Motor neuron (in vitro differentiated cells): ENCODE measurements around the gene ASIC3. TPM values are rescaled to one million over a fixed set of nuclear protein-coding genes. Genes with fewer than 3 reads are reported as not detected.
A peak's percentile ranks its signal among the peaks of the same experiment; 100 is the strongest.

ENCODE experiments used
- ATAC-seq, 8 experiments: fragments of 200-7000 bp; cut with Tn5 transposase; replicated peaks in 6 of 8; 2 replicates each; pipeline ENCODE4 v1.8.0; 2021; ENCODE audit warnings: mild to moderate bottlenecking in 8 of 8, moderate library complexity in 8 of 8
- H3K27ac ChIP-seq, 2 donors: fragments of 250-450 bp; sonication (Bioruptor Pico); 2 replicates each; pipeline ENCODE4 v1.9.0; 2021; ENCODE audit warnings: antibody characterized with exemption in 2 of 2, mild to moderate bottlenecking in 2 of 2, moderate library complexity in 1 of 2
- H3K4me1 ChIP-seq, 2 donors: fragments of 250-450 bp; sonication (Bioruptor Pico); replicated peaks in 1 of 2; 2 replicates each; pipeline ENCODE4 v1.6.1; 2021; ENCODE audit warnings: antibody characterized with exemption in 2 of 2, mild to moderate bottlenecking in 2 of 2, moderate library complexity in 1 of 2
- H3K4me3 ChIP-seq, 5 donors: fragments of 250-450 bp; sonication (Bioruptor Pico); 2 replicates each; pipeline ENCODE4 v1.9.0; 2021; ENCODE audit warnings: antibody characterized with exemption in 5 of 5, mild to moderate bottlenecking in 5 of 5, moderate library complexity in 4 of 5
- WGBS, 10 experiments: fragments of 450-650 bp; shearing (Covaris generic); methylation state at CpG; one replicate each; pipeline ENCODE4 v1.0.0; 2022; 5-methylcytosine and 5-hydroxymethylcytosine counted together
- in situ Hi-C, 9 experiments: fragments of 400-800 bp; cut with MboI; loops; one replicate each; pipeline ENCODE4 v1.15.0; 2021; ENCODE audit warnings: low sequenced_read_pairs in 9 of 9, low pct_unique_long_range_greater_than_20kb in 2 of 9; ENCODE audit not compliant: unreplicated experiment in 9 of 9
- total RNA-seq, 8 experiments: library from RNA; unstranded; fragments of 300-600 nt; gene quantifications; 2 replicates each; pipeline versions ENCODE4 v1.2.3 to v1.2.4, GENCODE V29; 2022

Gene ASIC3
- 1 to 10 TPM in 7 of 8 experiments, under 1 TPM in 1; 0.76 to 5.0 (median 2.5) TPM for total RNA-seq

DNA sequence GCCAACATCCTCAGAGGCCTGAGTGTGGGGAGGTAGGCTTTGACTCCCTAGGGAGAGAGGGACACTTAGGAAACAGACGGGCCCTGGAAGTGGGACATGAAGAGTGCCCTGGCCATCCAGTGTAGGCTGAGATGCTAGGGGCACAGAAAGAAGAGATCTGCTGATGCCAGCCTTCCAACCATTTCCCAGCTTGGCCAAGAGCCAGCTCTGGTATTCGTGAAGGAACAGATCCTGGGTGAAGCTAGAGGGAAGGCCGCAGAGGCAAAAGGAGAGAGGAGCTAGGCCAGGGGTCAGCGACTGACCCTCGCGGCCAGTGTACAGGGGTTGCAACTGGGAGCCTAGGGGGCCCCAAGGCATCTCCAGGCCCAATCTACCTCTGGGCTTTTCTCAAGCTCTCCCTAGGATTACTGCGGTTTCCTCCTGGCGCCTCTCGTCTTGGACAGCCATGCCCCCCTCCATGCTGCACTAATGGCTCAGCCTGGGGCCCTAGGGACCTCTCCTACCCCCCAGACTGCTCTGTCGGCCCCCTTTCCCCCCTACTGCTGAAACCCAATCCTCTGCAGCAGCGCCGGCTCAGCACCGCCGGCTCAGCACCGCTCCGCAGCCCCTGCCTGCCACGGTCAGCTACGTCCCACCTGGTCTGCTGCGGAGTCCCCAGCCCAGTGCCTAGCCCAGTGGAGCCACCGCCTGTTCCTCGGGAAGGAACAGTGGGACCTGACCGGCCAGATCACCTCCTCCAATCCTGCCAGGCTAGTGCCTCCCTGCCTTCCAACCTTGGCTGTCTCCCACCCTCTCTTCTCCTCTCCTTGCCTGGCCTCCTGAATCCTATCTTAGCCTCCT, at the start of gene ASIC3:
TSS of gene ASIC3 (plus strand) at position 556 of the 840 bp plus-strand sequence. CDS start 355 bp downstream, outside the sequence.
- 48 to 93% (median 74%) methylated on average over 1 to 4 of the region's 22 CpGs; no CpG with 5 or more reads in 4 of the 10 experiments for WGBS, 10 experiments
- no peak for ATAC-seq
- in situ Hi-C loops, result no loop called here
- Histone ChIP-seq H3K27ac (no peak within 1 kb of the TSS), H3K4me1 (no peaks in the 10 kb centered on the region), H3K4me3 (no peak within 1 kb of the TSS)

DNA sequence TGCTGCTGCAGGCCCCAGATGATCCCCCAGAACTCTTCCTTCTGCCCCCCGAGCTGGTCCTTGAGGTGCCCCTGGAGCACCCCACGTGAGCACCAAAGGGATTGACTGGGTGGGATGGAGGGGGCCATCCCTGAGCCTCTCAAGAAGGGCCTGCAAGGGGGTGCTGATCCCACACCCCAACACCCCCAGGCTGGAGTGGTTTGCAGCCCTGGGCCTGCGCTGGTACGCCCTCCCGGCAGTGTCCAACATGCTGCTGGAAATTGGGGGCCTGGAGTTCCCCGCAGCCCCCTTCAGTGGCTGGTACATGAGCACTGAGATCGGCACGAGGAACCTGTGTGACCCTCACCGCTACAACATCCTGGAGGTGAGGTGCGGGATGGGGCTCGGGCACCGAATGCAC, 49.3 kb upstream of the ASIC3 start:
- in situ Hi-C loops, result loop anchor here in 5 of 9 experiments (25.0 kb wide), 2 partner anchors 212 to 587 kb away; a partner anchor contains a TSS
- no peak for ATAC-seq
- Histone ChIP-seq H3K4me3 (no peak overlapping the region), H3K27ac (no peak overlapping the region), H3K4me1 (peaks cover 23 to 27% of the 10 kb centered on the region in 2 donors)
- 80 to 90% methylated on average over 3 to 6 of the region's 12 CpGs; no CpG with 5 or more reads in 8 of the 10 experiments for WGBS, 10 experiments

DNA sequence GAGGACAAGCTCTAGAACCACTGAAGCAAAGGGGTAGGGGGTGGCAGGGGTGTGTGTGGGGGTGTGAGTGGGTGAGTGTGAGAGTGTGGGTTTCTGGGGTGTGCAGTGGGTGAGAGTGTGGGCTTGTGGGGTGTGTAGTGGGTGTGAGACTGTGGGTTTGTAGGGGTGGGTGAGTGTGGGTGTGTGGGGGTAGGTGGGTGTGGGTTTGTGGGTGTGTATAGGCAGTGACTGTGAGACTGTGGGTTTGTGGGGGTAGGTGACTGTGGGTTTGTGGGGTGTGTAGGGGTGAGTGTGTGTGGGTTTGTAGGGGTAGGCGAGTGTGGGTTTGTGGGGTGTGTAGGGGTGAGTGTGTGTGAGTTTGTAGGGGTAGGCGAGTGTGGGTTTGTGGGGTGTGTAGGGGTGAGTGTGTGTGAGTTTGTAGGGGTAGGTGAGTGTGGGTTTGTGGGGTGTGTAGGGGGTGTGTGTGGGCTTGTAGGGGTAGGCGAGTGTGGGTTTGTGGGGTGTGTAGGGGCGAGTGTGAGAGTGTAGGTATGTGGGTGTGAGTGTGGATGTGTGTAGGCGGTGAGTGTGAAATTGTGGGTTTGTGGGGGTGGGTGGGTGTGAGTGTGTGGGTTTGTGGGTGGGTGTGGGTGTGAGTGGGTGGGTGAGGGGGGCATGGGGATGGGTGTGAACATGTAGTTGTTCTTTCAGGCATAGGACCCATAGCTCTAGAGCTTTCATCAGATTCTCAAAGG, 48.7 kb upstream of the ASIC3 start:
- peaks cover 17 to 20% of the 10 kb centered on the region in 2 donors for H3K4me1 ChIP-seq
- ATAC-seq, result no peak
- in situ Hi-C loops, result loop anchor here in 5 of 9 experiments (25.0 kb wide), 2 partner anchors 212 to 587 kb away; a partner anchor contains a TSS
- no CpG with 5 or more reads among the region's 5 CpGs for WGBS, 10 experiments
- no peak overlapping the region for H3K27ac ChIP-seq
- no peak overlapping the region for H3K4me3 ChIP-seq

DNA sequence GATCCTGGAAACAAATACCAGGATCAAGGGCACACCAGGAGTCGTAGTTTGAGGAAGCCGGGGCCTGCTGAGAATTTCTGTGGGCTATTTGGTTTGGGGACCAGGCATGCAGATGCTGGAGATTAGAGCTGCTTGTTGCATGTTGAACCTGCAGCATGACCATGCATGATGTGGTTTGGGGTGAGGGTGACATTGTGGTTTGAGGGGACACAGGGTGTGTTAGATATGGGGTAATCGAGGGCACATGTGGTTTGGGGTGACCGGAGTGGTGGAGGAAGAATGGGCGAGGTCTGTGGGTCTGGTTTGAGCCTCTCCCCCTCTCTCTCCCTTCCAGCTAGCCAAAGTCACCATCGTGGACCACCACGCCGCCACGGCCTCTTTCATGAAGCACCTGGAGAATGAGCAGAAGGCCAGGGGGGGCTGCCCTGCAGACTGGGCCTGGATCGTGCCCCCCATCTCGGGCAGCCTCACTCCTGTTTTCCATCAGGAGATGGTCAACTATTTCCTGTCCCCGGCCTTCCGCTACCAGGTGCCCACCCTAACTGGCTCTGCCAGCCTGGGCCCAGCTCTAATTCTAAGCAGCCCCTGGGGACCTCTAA, 47.3 kb upstream of the ASIC3 start:
- Histone ChIP-seq H3K27ac (no peak overlapping the region), H3K4me1 (peaks cover 11 to 14% of the 10 kb centered on the region in 2 donors), H3K4me3 (no peak overlapping the region)
- WGBS, 10 experiments, result 13 to 100% (median 88%) methylated on average over 2 to 5 of the region's 13 CpGs; no CpG with 5 or more reads in 4 of the 10 experiments
- in situ Hi-C loops, result no loop called here
- no peak for ATAC-seq

DNA sequence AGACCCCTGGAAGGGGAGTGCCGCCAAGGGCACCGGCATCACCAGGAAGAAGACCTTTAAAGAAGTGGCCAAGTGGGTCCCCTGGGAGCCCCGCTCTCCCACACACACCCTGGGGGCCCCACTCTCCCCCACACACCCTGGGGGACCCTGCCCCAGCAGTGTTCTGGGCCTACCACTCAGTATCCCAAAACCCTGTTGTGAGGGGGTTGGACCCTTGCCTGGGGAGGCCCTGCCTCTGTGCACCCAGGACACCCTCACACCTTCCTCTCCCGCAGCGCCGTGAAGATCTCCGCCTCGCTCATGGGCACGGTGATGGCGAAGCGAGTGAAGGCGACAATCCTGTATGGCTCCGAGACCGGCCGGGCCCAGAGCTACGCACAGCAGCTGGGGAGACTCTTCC, 46.8 kb upstream of the ASIC3 start:
- Histone ChIP-seq H3K4me3 (no peak overlapping the region), H3K27ac (no peak overlapping the region), H3K4me1 (peaks cover 8 to 10% of the 10 kb centered on the region in 2 donors)
- 95 to 100% (median 95%) methylated on average over 4 to 8 of the region's 16 CpGs; no CpG with 5 or more reads in 7 of the 10 experiments for WGBS, 10 experiments
- in situ Hi-C loops, result no loop called here
- no peak for ATAC-seq

DNA sequence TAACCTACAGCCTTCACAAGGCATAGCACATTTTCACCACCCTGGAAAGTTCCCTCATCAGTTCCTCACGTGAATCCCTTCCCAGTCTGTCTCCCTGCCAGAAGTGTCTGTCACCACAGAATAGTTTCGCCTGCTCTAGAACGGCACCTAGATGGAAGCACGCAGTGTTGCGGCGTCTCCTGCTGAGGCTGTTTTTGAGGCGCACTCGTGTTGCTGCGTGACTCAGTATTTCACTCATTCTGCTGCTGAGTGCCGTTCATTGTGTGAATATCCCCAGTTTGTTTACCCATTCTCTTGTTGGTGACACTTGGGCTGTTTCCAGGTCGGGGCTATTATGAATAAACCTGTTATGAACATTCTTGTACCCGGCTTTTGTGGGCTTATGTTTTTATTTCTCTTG, 44.8 kb upstream of the ASIC3 start:
- no peak overlapping the region for H3K27ac ChIP-seq
- ATAC-seq, result peak in 2 of 8 experiments; percentile 36 to 78

DNA sequence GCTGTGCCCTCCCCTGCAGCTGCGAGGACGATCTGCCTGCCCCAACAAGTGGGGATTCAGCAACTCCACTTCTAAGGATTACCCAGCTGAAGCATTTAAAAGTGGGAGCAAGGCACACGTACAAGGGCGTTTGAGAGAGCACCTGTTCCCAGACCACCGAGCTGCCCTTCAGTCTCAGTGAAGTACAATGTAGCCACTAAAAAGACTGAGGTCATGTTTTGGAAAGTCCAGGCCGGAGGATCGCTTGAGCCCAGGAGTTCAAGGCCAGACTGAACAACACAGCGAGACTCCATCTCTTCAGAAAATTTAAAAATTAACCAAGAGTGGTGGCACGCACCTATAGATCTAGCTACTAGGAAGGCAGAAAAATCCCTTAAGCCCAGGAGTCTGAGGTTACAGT, 42.8 kb upstream of the ASIC3 start:
- ATAC-seq, result no peak
- H3K27ac ChIP-seq, result no peak overlapping the region
- H3K4me3 ChIP-seq, result no peak overlapping the region
- 78 to 100% (median 92%) methylated on average over 1 to 9 of the region's 9 CpGs; no CpG with 5 or more reads in 1 of the 10 experiments for WGBS, 10 experiments
- H3K4me1 ChIP-seq, result peaks cover 11 to 14% of the 10 kb centered on the region in 2 donors
- in situ Hi-C loops, result no loop called here

More for the DNA sequence above, 44.8 kb upstream of the ASIC3 start:
- 20 to 97% (median 80%) methylated on average over 1 to 12 of the region's 12 CpGs; no CpG with 5 or more reads in 3 of the 10 experiments for WGBS, 10 experiments
- Histone ChIP-seq H3K4me3 (no peak overlapping the region), H3K4me1 (no peaks in the 10 kb centered on the region)
- in situ Hi-C loops, result no loop called here

DNA sequence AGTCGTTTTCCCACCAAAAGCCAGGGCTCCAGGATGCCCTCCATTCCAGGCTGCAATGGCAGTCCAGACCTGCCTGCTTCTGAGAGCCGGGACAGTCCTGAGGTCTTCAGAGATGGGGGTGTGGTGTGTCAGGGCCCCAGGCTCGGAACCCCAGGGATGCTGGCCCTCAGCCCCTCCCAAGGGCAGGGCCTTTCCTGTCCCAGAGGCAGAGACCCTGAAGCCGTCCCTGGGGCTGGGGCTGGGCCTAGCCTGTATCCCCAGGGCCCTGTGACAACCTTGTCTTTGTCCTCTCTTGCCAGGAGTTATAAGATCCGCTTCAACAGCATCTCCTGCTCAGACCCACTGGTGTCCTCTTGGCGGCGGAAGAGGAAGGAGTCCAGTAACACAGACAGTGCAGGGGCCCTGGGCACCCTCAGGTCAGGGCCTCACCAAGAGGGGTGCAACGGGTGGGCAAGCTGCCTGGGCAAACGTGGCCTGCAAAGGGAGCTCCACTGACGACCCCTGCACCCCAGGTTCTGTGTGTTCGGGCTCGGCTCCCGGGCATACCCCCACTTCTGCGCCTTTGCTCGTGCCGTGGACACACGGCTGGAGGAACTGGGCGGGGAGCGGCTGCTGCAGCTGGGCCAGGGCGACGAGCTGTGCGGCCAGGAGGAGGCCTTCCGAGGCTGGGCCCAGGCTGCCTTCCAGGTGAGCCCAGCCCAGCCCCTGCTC, 41.6 kb upstream of the ASIC3 start:
- ATAC-seq, result no peak
- no peak overlapping the region for H3K4me3 ChIP-seq
- in situ Hi-C loops, result no loop called here
- 20 to 100% (median 76%) methylated on average over 1 to 18 of the region's 23 CpGs; no CpG with 5 or more reads in 4 of the 10 experiments for WGBS, 10 experiments
- H3K27ac ChIP-seq, result no peak overlapping the region
- peaks cover 14 to 16% of the 10 kb centered on the region in 2 donors for H3K4me1 ChIP-seq

DNA sequence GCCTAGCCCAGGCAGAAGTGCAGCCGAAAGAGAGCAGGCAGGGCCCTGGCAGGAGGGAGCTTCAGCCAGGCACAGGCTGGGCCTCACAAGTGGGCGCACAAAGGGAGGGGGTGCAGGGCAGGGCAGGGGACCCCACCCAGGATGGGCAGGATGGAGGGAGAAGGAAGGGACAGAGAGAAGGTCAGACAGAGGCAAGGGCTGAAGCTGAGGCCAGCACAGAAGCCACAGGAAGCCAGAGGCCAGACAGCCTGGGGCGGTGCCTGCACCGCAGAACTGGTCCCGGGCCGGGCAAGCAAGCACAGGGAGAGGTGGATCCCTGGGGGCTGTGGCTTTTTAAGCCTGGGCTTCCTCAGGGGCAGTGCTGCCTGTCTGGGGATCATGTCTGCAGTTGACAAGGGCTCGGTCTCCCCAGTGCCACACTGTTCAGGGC, 40.8 kb upstream of the ASIC3 start:
- Histone ChIP-seq H3K27ac (no peak overlapping the region), H3K4me1 (peaks cover 14 to 16% of the 10 kb centered on the region in 2 donors), H3K4me3 (no peak overlapping the region)
- in situ Hi-C loops, result no loop called here
- 70 to 100% methylated on average over 1 to 2 of the region's 7 CpGs; no CpG with 5 or more reads in 8 of the 10 experiments for WGBS, 10 experiments
- peak in 1 of 8 experiments; percentile 27 for ATAC-seq

DNA sequence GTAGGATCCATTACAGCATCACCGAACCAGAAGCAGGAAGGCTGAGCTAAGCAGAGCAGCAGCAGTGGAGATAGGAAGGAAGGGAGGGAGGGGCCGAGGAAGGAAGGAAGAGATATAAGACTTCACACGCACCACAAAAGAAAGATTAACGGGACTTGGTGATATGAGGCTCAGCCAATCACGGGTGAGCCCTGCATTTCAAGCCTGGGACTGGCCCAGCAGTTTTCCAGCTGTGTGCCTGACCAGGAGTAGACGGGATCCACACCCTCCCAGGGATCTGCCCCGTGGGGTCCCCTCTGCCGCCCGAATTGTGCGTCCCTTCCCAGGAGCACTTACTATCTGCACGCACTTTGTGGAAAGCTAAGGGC, 40.2 kb upstream of the ASIC3 start:
- Histone ChIP-seq H3K4me1 (peaks cover 19% of the 10 kb centered on the region in 2 donors), H3K4me3 (no peak overlapping the region), H3K27ac (no peak overlapping the region)
- in situ Hi-C loops, result no loop called here
- 36 to 94% (median 73%) methylated on average over 2 to 7 of the region's 11 CpGs; no CpG with 5 or more reads in 1 of the 10 experiments for WGBS, 10 experiments
- no peak for ATAC-seq

DNA sequence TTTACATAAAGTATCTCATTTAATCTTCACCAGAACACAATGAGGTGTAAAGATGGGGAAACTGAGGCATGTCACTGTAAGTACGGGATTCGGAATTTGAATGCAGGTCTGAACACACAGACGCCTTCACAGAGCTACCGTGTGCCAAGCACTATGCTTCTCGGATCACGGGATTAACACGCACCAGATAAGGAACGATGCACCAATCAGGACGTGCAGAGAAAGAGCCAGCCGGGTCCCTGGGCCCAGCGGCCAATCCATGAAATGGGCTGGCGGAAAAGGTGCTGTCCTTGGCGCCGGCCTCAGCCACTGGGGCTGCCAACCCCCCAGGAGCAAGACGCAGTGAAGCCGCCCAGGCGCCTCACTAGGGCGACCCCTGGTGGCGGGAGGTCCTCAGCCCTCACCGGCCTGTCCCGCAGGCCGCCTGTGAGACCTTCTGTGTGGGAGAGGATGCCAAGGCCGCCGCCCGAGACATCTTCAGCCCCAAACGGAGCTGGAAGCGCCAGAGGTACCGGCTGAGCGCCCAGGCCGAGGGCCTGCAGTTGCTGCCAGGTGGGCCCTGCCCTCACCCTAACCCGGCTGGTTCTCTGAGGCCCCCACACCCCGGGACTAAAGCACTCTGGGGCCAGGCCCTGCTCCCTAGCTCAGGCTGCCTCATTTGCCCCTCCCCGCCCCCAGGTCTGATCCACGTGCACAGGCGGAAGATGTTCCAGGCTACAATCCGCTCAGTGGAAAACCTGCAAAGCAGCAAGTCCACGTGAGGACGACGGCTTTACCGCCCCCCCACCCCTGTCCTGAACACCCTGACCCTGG, 39.6 kb upstream of the ASIC3 start:
- Histone ChIP-seq H3K4me3 (no peak overlapping the region), H3K27ac (no peak overlapping the region), H3K4me1 (peaks cover 24% of the 10 kb centered on the region in 2 donors)
- WGBS, 10 experiments, result 47 to 98% (median 94%) methylated on average over 2 to 10 of the region's 40 CpGs; no CpG with 5 or more reads in 5 of the 10 experiments
- in situ Hi-C loops, result no loop called here
- peak in 2 of 8 experiments; percentile 8 to 39 for ATAC-seq
